Fibroblast of upper back skin (primary cell): Measurements from ENCODE around the gene COX14.
"Not testable (repeated sequence)": the region's sequence is repeated elsewhere in the genome, so short reads cannot be mapped to it uniquely, and the experiment has no call there.

Experiments used
- DNase-seq: peaks from one replicate; pipeline ENCODE4 v3.0.0-alpha.2; 2013

The COX14 gene

DNA sequence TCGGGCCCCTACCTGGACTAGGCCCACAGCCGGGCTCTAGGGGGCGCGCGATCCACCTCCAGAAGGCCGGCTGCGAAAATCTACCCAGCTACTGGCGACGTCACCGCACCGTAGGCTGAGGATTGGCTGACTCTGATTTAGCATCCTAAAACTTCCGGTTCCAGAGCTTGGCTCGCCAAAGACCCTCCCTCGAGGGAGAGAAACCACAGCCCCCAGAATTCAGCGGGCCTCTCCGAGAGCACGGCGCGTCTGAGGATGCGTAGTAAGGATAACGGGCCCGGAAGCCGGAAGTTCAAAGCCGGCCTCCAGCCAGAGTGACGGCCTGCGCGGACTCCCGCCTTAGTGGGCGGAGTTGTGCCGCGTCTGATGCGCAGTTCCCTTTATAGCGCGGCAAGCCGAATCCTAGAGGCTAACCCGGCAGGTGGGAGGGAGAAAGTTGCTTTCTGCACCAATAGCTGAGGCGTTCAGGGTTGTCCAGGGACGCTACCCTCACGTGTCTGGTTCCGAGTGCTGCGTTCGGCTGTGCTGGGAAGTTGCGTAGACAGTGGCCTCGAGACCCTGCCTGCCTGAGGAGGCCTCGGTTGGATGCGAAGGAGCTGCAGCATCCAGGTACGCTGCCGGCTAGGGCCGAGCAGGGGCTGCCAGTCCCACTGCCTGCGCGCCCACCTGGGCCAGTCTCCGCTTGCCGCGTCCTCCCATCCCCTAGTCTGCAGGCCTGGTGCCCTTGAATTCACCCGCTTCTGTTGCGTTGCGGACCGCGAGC lies at the start of gene COX14:
TSS of gene COX14 (plus strand) at position 544 of the 763 bp plus-strand sequence. CDS start 7,808 bp downstream, outside the sequence.
- DNase-seq = peak; percentile 100

DNA sequence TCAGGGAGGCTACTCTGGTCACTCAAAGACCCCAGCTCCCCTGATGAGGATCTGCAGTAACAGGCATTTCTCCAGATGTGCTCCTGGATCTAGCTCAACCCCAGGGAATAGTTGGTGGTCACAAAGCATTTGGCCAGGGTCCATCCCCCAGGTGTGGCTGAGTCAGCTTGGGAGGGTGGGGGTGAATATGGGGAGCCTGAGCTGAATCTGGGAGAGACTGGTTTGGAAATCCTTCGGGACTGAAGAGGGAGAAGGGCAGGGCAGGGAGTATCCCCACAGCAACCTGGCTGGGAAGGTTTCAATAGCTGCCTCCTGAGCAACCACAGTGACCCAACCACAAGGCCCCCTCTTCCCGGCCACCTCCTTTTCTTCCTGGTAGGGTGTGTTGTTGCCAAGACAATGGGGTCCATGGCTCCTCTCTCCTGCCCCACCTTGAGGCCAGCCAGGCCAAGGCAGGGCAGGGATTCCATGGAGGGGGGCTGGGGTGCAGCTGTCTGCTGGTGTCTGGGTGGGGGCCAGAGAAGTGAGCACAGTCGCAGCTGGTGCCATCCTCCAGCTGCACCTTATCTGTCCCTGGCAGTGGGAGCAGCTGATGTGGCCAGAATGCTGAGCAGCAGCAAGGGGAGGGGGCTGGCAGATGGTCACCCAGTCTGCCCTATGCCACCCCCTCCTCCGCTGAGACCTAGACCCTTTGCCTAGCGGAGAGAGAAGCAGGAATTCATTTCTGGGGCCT lies 49.1 kb upstream of the COX14 start:
- DNase-seq = peak; percentile 66

DNA sequence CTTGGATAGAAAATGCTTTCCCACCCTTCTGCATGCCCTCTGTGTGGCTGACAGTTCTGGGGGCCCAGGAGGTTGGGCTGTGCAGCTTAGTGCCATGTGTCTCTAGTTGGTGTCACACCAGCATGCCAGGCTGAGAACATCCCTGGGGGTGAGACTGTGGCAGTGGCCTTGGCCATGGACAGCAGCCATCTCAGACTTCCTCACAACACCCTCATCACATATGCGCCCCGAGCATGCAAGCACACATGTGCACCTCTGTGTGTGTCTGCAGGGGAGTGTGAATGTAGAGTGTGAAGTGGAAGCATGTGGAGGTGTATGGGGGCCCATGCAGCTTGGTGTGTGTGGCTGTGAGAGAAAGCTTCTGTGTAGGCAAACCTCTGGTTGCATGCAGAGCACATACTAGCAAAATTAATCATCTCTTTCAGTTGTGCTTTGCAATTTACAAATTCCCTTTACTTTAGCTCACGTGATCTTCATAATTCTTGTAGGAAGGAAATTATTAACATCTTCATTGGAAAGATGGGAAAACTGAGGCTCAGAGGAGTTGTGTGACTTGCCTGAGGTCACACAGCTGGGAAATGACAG lies 46.2 kb upstream of the COX14 start:
- DNase-seq = peak; percentile 24

DNA sequence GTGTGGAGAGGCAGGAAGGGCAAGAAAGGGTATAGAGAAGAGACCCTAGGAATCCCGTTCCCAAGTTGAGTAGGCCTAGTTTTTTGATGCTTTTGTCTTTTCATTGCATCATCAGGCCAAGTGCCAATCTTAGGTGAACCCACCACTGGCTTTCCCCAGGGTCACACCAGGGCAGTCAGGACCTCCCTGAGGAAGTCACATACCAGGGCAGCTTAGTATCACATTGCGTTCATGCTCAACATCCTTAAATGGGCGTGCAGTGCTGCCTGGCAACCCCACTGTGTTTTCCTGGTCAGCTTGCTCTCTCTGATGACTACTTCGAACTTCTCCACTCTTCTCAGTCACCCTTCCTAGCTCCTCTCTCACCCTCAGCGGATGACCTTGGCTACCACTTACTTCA lies 45.6 kb upstream of the COX14 start:
- DNase-seq = peak; percentile 91

DNA sequence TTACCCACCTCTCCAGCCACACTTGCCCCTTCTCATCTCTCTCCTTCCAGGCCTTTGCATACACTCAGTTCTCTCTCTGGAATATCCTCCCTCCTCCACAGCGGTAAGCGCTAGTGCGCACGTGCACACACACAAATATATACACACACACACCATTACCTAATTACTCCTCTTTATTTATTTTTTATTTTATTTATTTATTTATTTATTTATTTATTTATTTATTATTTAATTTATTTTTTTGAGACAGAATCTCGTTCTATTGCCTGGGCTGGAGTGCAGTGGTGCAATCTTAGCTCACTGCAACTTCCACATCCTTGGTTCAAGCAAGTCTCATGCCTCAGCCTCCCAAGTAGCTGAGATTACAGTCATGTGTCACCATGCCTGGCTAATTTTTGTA lies 43.0 kb upstream of the COX14 start:
- no peak for DNase-seq

DNA sequence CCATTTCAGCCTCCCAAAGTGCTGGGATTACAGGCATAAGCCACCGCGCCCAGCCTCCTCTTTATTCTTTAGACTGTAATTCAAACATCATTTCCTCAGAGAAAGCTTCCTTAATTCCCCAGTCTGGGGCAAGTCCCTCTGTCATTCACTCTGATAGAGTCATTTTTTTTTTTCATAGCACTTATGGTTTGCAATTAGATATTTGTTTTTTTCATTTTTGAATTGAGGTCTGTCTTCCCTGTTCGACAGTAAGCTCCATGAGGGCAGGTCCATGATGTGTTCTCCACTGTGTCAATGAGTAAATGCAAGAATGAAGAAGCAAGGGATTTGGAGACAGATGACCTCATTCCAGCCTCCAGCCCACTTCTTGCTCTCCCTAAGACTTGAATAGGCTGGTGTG lies 42.5 kb upstream of the COX14 start:
- no peak for DNase-seq

DNA sequence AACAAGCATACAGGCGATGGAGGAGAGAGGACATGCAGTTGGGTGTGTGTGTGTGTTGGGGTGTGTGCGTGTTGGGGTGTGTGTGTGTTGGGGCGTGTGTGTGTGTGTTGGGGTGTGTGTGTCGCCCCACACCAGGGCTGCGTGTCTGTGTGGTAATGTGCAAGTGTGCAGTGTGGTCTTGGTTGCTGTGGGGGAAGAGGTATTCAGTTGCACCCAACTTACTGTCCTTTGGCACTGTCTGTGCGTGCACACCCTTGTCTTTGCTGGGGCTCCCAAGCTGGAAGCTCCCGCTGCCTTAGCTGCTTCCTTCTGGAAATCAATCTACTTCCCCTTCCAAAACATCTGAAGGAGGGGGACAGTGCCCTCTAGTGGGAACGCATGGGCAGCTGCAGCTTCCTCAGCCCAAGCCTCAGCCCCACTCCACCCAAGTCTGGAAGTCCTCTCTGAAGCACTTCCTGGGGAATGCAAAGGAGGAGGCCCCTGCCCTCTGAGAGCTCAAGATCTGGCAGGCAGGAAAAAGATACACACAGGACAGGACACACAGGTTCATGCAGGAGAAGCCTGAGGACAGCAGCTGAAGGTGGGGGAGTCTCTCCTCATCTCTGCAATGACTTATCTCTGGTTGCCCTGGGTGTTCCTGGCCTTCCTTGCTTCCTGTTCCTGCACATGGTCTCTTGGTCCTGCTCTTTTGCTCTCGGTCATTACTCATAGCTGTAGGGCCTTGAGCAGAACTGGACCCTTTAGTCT lies 41.5 kb upstream of the COX14 start:
- DNase-seq = peak; percentile 84

DNA sequence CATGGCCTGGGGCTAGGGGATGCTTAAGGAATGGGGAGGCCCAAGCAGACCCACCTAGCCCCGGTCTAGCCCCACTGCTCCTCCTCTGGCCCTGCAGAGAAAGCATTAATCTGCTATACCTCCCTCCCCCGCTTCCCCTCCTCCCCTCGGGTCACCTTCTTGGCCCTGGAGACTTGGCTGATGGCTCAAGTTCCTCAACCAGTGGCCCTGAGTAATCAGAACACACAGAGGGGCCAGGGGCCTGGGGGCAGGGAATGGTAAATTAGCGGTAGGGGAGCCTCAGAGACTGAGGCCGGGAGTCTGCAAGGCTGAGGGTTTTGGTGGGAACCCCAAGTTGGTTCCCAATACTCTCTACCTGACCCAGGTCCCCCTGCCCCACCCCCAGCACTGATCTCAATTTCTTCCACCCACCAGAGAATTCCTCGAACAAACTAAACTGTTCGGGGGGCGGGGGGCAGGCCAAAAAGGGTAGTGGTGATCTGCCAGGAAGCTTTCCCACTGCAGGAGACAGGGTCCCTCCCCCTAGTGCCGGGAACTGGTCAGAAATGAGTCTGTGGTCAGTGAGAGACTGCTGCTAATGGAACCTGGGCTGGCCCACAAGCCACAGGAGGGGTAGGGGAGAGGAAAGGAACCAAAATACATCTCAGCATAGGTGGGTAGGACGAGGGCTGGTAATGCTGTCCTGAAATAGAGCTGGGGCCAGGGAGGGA lies 39.7 kb upstream of the COX14 start:
- DNase-seq = no peak

DNA sequence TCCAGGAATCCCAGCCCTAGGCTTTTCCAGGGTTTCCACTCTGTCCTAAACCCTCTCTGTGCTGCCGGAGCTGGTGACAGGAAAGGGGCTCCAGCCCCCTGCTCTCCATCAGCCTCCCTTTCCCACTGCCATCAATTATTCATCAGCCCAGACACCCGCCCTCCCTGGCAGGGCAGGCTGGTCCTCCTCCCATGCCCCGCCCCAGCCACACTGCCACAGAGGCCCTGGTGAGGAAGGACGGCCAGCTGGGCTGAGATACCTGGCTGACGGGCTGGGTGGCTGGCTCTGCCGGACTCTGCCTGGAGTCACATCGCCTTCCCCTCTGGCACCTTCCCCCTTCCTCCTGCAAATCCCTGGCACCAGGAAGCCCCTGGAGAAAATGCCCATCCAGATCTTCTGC lies 38.8 kb upstream of the COX14 start:
- DNase-seq = no peak

DNA sequence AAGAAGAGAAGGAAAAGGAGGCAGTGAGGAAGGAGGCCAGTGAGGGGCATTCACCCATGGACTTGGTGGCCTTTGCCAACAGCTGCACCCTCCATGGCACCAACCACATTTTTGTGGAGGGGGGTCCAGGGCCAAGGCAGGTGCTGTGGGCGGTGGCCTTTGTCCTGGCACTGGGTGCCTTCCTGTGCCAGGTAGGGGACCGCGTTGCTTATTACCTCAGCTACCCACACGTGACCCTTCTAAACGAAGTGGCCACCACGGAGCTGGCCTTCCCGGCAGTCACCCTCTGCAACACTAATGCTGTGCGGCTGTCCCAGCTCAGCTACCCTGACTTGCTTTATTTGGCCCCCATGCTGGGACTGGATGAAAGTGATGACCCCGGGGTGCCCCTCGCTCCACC lies 38.3 kb upstream of the COX14 start:
- no peak for DNase-seq

DNA sequence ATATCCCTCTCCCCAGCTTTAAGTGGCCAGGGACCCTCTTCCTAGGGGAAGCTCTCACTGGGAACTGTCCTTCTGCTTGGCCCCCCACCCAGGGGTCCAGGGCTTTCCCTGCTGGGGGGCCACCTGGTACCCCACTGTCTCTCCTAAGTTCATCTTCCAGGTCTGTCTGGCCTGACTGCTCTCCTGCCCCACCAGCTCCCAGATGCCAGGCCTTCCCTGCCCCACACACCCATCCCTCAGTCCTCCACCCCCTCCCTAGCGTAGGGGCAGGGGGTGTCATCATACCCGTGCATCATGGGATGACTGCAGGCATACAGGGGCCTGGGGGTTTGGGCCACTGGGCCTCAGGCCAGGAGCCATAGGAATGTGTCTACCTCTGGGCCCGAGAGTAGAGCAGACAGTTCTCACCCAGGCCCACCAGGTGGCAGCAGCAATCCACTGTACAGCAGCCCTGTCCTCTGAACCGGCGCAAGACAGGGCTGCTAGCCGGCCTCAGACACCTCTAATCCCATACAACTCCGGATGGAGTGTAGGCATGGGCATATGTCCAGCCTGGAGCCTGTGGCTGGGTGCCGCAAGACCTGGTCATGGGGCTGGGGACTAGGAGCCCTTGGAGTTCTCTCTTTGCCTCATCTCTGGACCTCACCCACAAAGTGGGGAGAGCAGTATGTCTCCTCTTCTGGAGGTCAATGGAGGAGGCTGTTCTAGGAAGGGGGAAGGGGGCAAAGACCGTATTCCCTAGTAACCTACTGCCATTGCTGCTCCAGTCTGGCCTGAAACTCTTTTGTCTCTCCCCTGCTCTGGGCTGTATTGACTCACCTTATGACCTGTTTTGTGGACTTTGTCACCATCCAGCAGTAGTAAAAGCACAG lies 36.9 kb upstream of the COX14 start:
- DNase-seq = peak; percentile 82

DNA sequence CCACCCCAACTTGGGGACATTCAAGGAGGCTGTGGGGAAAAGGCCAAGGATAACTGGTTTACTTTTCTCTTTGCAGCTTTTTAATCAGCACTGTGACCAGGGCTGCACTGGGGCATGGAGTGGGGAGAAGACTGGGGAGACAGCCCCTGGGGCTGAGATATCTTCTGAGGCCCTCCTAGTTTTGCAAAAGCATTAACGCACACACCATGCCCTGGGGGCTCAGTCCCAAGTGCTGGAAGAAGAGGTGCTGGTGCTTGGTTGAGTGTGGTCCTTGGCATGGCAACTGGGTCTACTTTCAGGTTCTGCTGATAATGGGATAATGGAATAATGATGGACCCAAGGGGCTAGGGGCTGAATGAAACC lies 36.2 kb upstream of the COX14 start:
- DNase-seq = no peak

DNA sequence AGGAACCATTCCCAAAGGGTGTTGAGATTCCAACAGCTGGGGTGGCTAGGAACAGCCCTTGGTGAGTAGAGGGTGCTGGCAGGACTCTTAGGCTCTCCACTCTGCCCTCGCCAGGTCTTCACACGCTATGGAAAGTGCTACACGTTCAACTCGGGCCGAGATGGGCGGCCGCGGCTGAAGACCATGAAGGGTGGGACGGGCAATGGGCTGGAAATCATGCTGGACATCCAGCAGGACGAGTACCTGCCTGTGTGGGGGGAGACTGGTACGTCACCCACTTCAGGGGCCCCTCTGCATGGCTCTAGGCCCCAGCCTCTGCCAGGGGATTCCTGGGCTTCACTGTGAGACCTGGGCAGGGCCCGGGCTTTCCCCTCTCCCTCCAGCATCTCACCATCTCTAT lies 34.9 kb upstream of the COX14 start:
- no peak for DNase-seq

DNA sequence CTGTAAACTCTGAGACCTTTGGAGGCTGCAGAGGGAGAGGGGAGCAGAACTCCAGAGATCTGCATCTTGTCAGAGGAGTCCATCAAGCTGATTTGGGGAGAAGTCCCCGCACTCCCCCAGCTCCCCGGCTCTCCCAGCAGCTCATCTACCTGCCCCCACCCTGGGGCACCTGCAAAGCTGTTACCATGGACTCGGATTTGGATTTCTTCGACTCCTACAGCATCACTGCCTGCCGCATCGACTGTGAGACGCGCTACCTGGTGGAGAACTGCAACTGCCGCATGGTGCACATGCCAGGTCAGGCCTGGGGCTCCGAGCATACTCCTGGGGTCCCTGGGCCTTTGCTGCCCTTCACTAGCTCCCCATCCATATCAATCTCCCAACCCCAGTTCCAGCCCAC lies 33.8 kb upstream of the COX14 start:
- DNase-seq = no peak

DNA sequence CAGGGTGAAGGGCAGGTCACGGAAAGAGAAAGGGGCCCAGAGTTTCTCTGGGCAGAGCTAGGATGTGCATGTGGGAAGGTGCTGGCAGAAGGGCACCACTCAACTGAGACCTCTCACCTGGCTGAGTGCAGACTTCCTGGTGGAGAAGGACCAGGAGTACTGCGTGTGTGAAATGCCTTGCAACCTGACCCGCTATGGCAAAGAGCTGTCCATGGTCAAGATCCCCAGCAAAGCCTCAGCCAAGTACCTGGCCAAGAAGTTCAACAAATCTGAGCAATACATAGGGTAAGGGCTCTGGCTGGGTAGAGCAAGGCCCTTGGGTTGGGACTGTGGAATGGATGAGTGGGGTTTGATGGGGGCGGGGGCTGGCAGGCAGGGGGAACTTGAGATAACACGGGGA lies 32.3 kb upstream of the COX14 start:
- DNase-seq = no peak

DNA sequence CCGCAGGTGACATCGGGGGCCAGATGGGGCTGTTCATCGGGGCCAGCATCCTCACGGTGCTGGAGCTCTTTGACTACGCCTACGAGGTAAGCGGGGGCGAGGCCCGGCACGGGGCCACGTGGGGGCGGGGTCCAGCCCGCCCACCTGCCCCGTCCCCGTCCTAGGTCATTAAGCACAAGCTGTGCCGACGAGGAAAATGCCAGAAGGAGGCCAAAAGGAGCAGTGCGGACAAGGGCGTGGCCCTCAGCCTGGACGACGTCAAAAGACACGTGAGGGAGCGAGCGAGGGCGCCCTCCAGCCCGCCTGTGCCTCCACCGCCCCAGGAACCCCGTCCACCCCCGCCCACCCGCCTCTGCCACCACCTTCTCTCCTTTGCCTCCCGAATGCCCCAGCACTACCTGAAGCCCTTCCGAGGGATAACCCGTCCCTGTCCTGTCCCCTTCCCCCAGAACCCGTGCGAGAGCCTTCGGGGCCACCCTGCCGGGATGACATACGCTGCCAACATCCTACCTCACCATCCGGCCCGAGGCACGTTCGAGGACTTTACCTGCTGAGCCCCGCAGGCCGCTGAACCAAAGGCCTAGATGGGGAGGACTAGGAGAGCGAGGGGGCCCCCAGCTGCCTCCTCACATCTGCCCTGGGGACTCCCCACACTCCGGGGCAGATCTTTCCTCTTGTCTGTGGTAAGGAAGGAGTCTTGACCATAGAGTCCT lies 30.8 kb upstream of the COX14 start:
- no peak for DNase-seq

DNA sequence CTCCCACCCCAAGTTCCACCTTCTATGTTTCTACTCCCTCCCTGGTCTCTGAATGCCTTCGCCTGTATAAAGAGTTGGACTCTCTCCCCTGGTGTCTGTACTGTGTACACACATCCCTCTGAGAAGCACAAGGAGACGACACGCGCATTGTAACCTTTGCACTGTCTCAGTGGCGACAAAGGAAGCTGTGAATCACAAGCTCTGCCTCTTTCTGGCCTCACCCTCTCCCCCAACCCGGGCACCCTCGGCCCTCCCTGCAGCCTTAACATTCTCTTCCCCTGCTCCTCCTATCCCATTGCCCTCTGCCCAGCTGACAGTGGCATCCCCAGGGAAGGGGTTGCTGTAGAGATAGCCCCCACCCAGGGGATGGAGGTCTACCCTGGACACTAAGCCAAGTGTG lies 29.4 kb upstream of the COX14 start:
- DNase-seq = no peak

DNA sequence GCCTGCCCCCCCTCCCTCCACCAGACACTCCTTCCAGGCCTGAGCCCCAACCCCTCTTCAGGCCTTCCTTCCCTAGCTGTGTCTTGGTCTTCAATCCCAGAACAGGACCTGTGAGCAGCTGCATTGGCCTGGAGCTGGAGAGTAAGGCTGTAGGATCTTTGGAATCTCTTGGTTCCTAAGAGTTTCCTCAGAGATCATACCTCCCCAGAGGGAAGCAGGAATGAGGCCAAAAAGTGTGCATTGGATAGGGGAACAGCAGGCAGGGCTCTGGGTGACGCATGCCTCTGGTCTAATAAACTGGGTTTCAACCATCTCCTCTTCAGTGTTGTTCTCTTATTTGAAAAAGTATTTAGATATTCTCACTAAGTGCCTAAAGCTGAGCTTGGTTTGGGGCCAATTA lies 28.7 kb upstream of the COX14 start:
- DNase-seq = no peak

DNA sequence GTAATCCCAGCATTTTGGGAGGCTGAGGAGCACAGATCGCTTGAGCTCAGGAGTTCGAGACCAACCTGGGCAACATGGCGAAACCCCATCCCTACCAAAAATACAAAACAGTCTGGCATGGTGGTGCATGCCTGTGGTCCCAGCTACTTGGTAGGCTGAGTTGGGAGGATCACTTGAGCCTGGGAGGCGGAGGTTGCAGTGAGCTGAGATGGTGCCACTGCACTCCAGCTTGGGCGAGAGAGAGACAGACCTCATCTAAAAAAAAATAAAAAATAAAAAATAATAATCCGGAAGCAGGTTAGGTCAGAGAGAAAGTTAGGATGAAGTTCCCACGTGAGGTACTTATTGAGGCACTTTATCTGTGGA lies 27.6 kb upstream of the COX14 start:
- not testable (repeated sequence) for DNase-seq

DNA sequence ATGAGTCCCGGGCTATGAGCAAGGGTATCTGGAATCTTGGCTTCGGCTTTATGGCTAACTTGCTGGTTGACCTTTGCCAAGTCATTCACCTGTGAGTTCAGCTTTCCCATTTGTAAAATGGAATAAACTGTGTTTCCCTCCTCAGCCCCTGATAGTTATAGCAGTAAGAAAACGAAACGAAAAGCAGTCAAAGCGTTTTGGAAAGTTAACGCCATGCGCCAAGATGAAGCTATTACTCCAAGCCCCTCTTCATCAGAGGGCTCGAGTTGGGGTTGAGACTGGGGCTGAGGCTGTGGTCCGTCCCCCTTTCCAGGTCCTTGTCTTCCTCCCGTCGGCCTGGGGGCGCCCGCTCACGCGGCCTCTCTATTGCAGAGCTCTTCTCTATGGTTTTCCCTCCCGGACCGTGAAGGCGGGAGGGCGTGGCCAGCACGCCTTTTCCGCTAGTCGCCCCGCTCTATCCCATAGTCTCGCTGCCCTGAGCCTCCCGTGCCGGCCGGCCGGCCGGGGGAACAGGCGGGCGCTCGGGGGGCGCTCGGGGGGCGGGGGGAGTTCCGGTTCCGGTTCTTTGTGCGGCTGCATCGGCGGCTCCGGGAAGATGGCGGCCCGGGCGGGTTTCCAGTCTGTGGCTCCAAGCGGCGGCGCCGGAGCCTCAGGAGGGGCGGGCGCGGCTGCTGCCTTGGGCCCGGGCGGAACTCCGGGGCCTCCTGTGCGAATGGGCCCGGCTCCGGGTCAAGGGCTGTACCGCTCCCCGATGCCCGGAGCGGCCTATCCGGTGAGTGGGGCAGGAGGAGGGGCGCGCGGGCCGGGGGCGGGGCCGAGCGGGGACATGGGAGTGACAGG lies 27.0 kb upstream of the COX14 start, which contains the start of gene SMARCD1:
TSS of gene SMARCD1 (plus strand) at position 568 of the 840 bp plus-strand sequence. CDS start at position 596, 28 bp downstream.
- peak; percentile 91 for DNase-seq
